Ovary (tissue), 9 donors: ENCODE data around the gene CREM. TPM values are rescaled to one million over a fixed set of nuclear protein-coding genes. Genes with fewer than 3 reads are reported as not detected.

ENCODE experiments used
- DNase-seq, 5 donors: peaks; one replicate each; pipeline ENCODE4 v3.0.0-alpha.2; 2019 to 2020
- H3K27ac ChIP-seq, 2 donors: fragments of 200-600 bp; one replicate each; pipeline versions ENCODE4 v1.5.1 to v1.8.0; 2019 to 2022
- H3K27me3 ChIP-seq: fragments of 200-600 bp; one replicate; pipeline ENCODE4 v1.8.0; 2022
- H3K36me3 ChIP-seq: fragments of 200-600 bp; sonication (generic); one replicate; pipeline ENCODE4 v1.5.1; 2019
- H3K4me1 ChIP-seq: one replicate; pipeline ENCODE4 v1.8.1; 2013; ENCODE audit warnings: mild to moderate bottlenecking, moderate library complexity; ENCODE audit not compliant: insufficient read depth
- H3K4me3 ChIP-seq: fragments of 200-600 bp; sonication (generic); one replicate; pipeline ENCODE4 v1.5.1; 2017
- H3K9me3 ChIP-seq, 2 donors: fragments of 200-600 bp in 1 of 2; sonication (generic) in 1 of 2; one replicate each; pipeline versions ENCODE4 v1.5.1 to v1.8.1; 2013 to 2019; ENCODE audit warnings: mild to moderate bottlenecking in 1 of 2, moderate library complexity in 1 of 2
- EP300 ChIP-seq: sonication (generic); formaldehyde crosslinking; IDR thresholded peaks from one replicate; pipeline ENCODE4 v1.6.1; 2017; ENCODE audit warnings: antibody characterized with exemption
- POLR2A ChIP-seq: fragments of 450-650 bp; IDR thresholded peaks from one replicate; pipeline ENCODE4 v1.6.1; 2017; ENCODE audit warnings: antibody characterized with exemption, mild to moderate bottlenecking, moderate library complexity
- WGBS, 3 donors: extraction: QIAGEN DNeasy Blood & Tissue Kit in 1 of 3; methylation state at CpG; one replicate each; pipeline versions ENCODE4 v1.1.5 to v1.1.7; 2013 to 2017; 5-methylcytosine and 5-hydroxymethylcytosine counted together
- intact Hi-C, 4 donors: fragments of 100-400 bp; cut with DNase I; formaldehyde crosslinking; loops; one replicate each; pipeline versions ENCODE4 v1.11.0 to v1.15.1; 2022 to 2023
- polyA plus RNA-seq, 2 donors: library from polyadenylated mRNA; stranded (reverse); fragments of 200-250 nt in 1 of 2; fragments of 350-450 nt in 1 of 2; fragmentation: Illumina TruSeq in 1 of 2; extraction: RNeasy Lipid Tissue Mini Kit (QIAGEN cat#74804) in 1 of 2; gene quantifications; one replicate each; pipeline ENCODE4 v1.2.3, GENCODE V29; 2013 to 2014
- total RNA-seq, 7 donors: library from RNA; depleted of rRNA in 2 of 7; stranded (reverse); fragments of >200 nt in 2 of 7; fragmentation: NEBNext Ultra II Directional in 3 of 7; extraction: Animal tissue kit (Norgen Biotek cat#: 25700) in 3 of 7; gene quantifications; one replicate each; pipeline versions ENCODE4 v1.1.0 to v1.2.4, GENCODE V29; 2016 to 2023
- TF ChIP-seq, protein P1 (sequence below), 3 donors: fragments of 450-650 bp in 2 of 3; fragments of 200-600 bp in 1 of 3; IDR thresholded peaks; one replicate each; pipeline versions ENCODE4 v1.5.1 to v1.8.0; 2016 to 2022; ENCODE audit warnings: antibody characterized with exemption in 3 of 3, mild to moderate bottlenecking in 1 of 3
- donor health status: DM: no; HTN: no; CAD: no; lungs with moderate emphysema.
- donor health status: DM: no; HTN: no; CAD: no.
- donor health status: Bipolar disorder and iron deficiency.
- donor health status: DM: yes; HTN: yes; CAD: no.
- donor health status: DM: no; HTN: no; CAD: no.
- donor health status: DM: yes; HTN: yes; CAD: no.

CREM gene
- total and polyA plus RNA-seq, 9 donors, result 24.4 to 87.2 (median 41.5) TPM

DNA sequence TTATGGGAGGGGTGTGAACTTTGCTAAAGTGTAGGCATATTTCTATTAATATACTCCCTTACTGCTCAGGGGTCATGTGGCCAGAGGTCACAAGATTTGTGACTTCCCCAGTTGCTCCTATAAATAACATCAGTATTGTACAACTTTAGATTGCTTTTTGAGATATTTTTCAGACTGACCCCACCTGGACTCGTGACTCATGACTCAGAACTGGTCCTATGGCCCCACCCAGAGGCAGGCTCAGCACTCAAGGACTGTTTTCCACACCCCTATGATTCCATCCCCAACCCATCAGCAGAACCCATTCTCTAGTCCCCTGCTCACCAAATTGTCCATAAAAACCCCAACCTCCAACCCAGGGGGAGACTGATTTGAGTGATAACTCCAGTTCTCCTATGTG, 33.8 kb upstream of the CREM start:
- 59 to 78% (median 63%) methylated on average over 1 of the region's 1 CpG for WGBS, 3 donors
- TF ChIP-seq, protein P1, sequence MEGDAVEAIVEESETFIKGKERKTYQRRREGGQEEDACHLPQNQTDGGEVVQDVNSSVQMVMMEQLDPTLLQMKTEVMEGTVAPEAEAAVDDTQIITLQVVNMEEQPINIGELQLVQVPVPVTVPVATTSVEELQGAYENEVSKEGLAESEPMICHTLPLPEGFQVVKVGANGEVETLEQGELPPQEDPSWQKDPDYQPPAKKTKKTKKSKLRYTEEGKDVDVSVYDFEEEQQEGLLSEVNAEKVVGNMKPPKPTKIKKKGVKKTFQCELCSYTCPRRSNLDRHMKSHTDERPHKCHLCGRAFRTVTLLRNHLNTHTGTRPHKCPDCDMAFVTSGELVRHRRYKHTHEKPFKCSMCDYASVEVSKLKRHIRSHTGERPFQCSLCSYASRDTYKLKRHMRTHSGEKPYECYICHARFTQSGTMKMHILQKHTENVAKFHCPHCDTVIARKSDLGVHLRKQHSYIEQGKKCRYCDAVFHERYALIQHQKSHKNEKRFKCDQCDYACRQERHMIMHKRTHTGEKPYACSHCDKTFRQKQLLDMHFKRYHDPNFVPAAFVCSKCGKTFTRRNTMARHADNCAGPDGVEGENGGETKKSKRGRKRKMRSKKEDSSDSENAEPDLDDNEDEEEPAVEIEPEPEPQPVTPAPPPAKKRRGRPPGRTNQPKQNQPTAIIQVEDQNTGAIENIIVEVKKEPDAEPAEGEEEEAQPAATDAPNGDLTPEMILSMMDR (IDR thresholded peaks at IDR 0.05), result no peak
- TF ChIP-seq POLR2A, result no peak
- TF ChIP-seq EP300, result no peak
- Histone ChIP-seq H3K9me3 (no peaks in the 10 kb centered on the region), H3K4me1 (peaks cover 4% of the 10 kb centered on the region), H3K4me3 (no peak overlapping the region), H3K27ac (no peak overlapping the region), H3K27me3 (no peaks in the 10 kb centered on the region), H3K36me3 (no peaks in the 10 kb centered on the region)
- no peak for DNase-seq
- intact Hi-C loops, result no loop called here

DNA sequence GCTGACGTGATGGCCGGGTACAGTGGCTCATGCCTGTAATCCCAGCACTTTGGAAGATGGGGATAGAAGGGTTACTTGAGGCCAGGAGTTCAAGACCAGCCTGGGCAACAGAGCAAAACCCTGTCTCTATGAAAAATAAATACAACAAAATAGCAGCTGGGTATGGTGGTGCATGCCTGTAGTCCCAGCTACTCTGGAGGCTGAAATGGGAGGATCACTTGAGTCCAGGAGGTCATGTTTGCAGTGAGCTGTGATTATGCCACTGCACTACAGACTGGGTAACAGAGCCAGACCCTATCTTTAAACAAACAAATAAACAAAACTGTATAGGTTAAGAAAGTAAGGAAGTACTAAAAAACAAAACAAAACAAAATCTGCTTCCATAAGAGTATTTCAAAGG, 30.3 kb upstream of the CREM start:
- no peaks in the 10 kb centered on the region for H3K9me3 ChIP-seq
- H3K27ac ChIP-seq, result no peak overlapping the region
- H3K27me3 ChIP-seq, result no peaks in the 10 kb centered on the region
- no peaks in the 10 kb centered on the region for H3K36me3 ChIP-seq
- H3K4me1 ChIP-seq, result no peaks in the 10 kb centered on the region
- no peak for DNase-seq
- TF ChIP-seq EP300 (no peak), POLR2A (no peak)
- TF ChIP-seq, protein P1 (IDR thresholded peaks at IDR 0.05), result no peak
- intact Hi-C loops, result no loop called here
- no peak overlapping the region for H3K4me3 ChIP-seq
- 67 to 72% (median 68%) methylated on average over 2 of the region's 2 CpGs for WGBS, 3 donors

DNA sequence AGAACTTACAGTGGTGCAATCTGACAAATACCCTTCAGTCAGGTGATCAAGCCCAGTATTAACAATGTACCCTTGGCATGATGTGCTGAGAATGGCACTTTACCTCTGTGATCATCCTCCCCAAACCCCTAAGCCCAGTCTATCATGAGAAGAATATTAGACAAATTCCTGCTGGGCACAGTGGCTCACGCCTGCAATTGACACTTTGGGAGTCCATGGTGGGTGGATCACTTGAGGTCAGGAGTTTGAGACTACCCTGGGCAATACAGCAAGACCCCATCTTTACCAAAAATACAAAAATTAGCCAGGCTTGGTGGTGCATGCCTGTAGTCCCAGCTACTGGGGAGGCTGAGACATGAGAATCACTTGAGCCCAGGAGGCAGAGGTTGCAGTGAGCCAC, 29.1 kb upstream of the CREM start:
- no peak for DNase-seq
- TF ChIP-seq, protein P1 (IDR thresholded peaks at IDR 0.05), result no peak
- TF ChIP-seq EP300 (no peak), POLR2A (no peak)
- Histone ChIP-seq H3K27me3 (no peaks in the 10 kb centered on the region), H3K36me3 (no peaks in the 10 kb centered on the region), H3K4me1 (no peaks in the 10 kb centered on the region), H3K27ac (no peak overlapping the region), H3K4me3 (no peak overlapping the region), H3K9me3 (no peaks in the 10 kb centered on the region)
- intact Hi-C loops, result no loop called here
- 67 to 82% (median 70%) methylated on average over 1 of the region's 1 CpG for WGBS, 3 donors

DNA sequence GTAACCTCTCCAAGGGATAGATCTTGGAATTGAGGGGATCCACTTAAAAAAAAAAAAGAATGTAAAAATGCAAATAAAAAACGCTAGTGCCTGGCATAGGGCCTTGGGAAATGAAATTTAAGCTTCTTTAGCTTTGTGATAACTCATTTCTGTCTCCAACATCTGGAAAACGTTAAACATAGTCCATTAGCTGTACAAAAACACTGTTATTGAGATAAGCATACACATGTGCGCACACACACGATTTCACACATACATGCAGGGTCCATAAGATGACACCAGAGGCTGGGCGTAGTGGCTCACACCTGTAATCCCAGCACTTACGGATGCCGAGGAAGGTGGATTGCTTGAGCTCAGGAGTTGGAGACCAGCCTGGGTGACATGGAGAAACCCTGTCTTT, 22.8 kb upstream of the CREM start:
- Histone ChIP-seq H3K4me1 (no peaks in the 10 kb centered on the region), H3K9me3 (no peaks in the 10 kb centered on the region), H3K36me3 (no peaks in the 10 kb centered on the region), H3K27me3 (no peaks in the 10 kb centered on the region), H3K27ac (no peak overlapping the region), H3K4me3 (no peak overlapping the region)
- intact Hi-C loops, result no loop called here
- 27 to 36% (median 28%) methylated on average over 7 of the region's 7 CpGs for WGBS, 3 donors
- DNase-seq, result no peak
- TF ChIP-seq, protein P1 (IDR thresholded peaks at IDR 0.05), result no peak
- TF ChIP-seq POLR2A (no peak), EP300 (no peak)
